Subcutaneous adipose tissue (tissue), 4 donors: Measurements from ENCODE around the gene ATAT1. TPM values are rescaled to one million over a fixed set of nuclear protein-coding genes. Genes with fewer than 3 reads are reported as not detected.

Experiments used
- CTCF ChIP-seq: fragments of 450-650 bp; IDR thresholded peaks from one replicate; pipeline ENCODE4 v1.5.1; 2016; ENCODE audit warnings: low read depth, mild to moderate bottlenecking, control low read depth, antibody characterized with exemption, moderate library complexity
- total RNA-seq, 4 donors: library from RNA; depleted of rRNA; stranded (reverse); fragments of >200 nt; gene quantifications; one replicate each; pipeline ENCODE4 v1.1.0, GENCODE V29; 2016

ATAT1 gene
- total RNA-seq, 4 donors from 2014 or later = 2.0 to 5.9 (median 5.3) TPM

- TF ChIP-seq CTCF = no peak
These were observed 27.6 kb upstream of the ATAT1 start for GRCh38 chr6:30598912-30599624.

GRCh38 chr6:30599625-30600324 is 26.9 kb upstream of the ATAT1 start:
- TF ChIP-seq CTCF = no peak

- no peak for TF ChIP-seq CTCF
These were observed 26.2 kb upstream of the ATAT1 start for GRCh38 chr6:30600451-30600961.

GRCh38 chr6:30601436-30601814 is 25.2 kb upstream of the ATAT1 start:
- TF ChIP-seq CTCF = no peak

GRCh38 chr6:30601815-30602641 is 24.6 kb upstream of the ATAT1 start:
- TF ChIP-seq CTCF = no peak

GRCh38 chr6:30603961-30604360 is 22.7 kb upstream of the ATAT1 start:
- TF ChIP-seq CTCF = no peak

GRCh38 chr6:30610065-30610464 is 16.6 kb upstream of the ATAT1 start:
- TF ChIP-seq CTCF = no peak
